DOHH2 (cell line): ENCODE measurements around the gene RECQL5.

Source experiments
- EZH2phosphoT487 ChIP-seq: fragments of 200-600 bp; sonication (generic); IDR thresholded peaks from 2 replicates; pipeline ENCODE4 v1.6.1; 2017; ENCODE audit warnings: borderline replicate concordance, mild to moderate bottlenecking, antibody characterized with exemption, low read length, moderate library complexity, mixed read lengths
- TF ChIP-seq, protein P1 (sequence below): fragments of 200-600 bp; sonication (generic); IDR thresholded peaks from one replicate; pipeline ENCODE4 v1.5.1; 2014; ENCODE audit warnings: antibody characterized with exemption, mild to moderate bottlenecking, low read depth, low read length; ENCODE audit not compliant: poor library complexity, severe bottlenecking

DNA sequence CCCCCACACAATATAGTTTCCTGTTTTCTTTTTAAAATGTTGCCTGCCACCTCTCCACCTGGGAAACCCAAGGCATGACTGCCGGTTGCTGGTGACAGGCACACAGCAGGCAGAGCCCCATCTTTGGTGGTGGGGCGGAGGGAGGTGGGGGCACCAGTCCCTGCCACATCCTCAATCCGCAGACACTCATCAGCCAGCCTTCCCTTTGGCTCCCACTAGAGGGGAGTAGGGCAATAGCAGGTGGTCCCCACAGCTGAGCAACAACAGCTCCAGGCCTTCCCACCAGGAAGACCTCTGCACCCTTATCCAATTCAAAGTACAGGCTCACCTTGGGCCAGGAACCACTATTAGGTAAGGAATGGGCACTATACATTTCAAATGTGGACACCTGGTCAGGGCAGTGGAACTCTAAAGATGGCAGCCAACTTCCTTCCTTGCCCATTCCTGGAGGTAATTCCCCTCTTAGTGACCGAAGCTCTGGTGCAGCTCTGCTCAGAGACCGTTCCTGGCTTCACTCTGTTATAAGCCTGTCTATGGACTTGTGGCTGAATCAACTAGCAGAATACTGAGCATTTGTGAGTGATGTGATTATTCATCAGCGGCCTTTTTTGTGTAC lies 13.9 kb downstream of the RECQL5 start:
- TF ChIP-seq, protein P1, sequence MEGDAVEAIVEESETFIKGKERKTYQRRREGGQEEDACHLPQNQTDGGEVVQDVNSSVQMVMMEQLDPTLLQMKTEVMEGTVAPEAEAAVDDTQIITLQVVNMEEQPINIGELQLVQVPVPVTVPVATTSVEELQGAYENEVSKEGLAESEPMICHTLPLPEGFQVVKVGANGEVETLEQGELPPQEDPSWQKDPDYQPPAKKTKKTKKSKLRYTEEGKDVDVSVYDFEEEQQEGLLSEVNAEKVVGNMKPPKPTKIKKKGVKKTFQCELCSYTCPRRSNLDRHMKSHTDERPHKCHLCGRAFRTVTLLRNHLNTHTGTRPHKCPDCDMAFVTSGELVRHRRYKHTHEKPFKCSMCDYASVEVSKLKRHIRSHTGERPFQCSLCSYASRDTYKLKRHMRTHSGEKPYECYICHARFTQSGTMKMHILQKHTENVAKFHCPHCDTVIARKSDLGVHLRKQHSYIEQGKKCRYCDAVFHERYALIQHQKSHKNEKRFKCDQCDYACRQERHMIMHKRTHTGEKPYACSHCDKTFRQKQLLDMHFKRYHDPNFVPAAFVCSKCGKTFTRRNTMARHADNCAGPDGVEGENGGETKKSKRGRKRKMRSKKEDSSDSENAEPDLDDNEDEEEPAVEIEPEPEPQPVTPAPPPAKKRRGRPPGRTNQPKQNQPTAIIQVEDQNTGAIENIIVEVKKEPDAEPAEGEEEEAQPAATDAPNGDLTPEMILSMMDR, result peak; percentile 87
- TF ChIP-seq EZH2phosphoT487, result no peak
